Measurements from ENCODE around the gene ACP3.
"Not testable (repeated sequence)": the region's sequence is repeated elsewhere in the genome, so short reads cannot be mapped to it uniquely, and the experiment has no call there.

Gene ACP3

DNA sequence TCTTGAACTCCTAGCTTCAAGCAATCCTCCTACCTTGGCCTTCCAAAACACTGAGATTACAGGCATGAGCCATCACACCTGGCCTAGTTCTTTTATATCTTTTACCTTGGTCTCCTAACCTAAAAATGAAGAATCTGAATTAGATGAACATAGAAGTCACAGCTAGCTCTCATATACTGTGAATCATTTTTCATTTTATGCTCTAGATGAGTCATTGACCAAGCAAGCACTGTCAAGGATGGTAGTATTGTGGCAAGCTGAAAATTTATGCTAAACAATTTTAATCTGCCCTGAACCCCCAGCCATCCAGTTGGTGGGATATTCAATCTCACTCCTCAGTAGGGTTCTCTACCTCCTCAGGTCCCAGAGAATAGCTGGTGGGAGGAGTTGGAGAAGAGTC is 51.8 kb downstream of the ACP3 start:
- no peak for DNase-seq

DNA sequence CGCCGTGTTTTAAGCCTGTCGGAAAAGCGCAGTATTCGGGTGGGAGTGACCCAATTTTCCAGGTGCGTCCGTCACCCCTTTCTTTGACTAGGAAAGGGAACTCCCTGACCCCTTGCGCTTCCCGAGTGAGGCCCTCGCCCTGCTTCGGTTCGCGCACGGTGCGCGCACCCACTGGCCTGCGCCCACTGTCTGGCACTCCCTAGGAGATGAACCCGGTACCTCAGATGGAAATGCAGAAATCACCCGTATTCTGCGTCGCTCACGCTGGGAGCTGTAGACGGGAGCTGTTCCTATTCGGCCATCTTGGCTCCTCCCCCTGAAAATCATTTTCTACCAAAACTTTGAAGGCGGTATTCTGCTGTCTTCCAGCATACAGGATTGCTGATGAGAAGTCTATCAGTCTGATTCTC is 59.7 kb downstream of the ACP3 start:
- not testable (repeated sequence) for DNase-seq

GRCh38 chr3:132378048-132378762 is 61.0 kb downstream of the ACP3 start:
- DNase-seq, result no peak

DNA sequence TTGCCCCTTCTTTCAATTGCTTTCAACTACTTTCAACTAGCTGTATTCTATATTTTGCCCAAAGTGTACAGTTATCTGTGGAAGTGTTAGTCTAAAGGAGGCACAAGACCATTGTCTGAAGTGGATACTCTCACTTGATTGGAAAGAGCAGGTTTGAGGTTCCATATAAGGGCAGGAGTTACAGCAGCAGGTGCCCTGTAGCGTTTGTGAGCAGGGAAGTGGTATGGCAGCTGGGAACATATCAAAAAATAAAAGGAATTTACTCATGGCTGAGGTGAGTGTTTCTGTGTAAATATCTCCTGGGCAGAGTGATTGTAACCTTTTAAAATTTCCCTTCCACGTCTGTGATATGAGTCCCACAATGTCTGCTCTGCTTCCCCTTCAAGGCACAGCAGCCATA is 61.6 kb downstream of the ACP3 start:
- no peak for DNase-seq

DNA sequence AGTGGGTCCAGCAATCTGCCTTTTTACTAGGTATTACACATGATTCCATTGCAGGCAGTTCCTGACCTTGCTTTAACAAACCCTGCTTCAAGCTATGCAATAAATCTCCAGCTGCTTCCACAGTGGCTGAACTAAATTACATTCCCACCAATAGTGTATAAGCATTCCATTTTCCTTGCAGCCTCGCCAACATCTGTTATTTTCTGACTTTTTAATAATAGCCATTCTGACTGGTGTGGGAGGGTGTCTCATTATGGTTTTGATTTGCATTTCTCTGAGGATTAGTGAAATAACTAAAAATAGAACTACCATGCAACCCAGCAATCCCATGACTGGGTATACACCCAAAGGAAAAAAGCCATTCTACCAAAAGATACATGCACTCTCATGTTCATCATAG is 63.7 kb downstream of the ACP3 start:
- no peak for DNase-seq

DNA sequence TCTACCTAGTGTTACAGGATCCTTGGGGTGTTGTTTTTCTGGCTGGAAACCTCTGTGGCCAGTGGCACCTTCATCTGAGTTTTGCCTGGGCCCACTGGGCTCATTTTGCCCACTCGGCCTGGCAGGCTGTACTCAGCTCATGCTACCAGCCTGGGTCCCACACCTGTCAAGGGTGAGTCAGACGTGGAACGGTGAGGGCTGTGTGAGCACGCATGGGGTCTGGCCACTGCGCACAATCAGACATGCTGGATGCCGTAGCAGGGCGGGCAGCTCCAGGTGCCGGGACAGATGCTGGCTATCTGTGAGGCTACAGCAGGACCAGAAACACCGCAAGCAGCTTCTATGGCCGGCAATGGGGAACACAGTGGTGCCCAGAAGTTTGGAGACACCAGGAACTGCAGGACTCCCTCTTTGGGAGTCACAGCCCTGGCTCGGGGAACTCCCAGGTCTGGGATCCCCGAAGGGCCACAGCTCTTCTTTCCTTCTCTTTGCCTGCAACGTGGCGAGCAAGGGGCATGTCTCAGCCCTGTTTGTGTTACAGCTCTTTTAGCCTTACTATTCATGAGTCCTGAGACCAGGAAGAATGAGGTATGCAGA is 64.2 kb downstream of the ACP3 start:
- DNase-seq, result no peak

GRCh38 chr3:132382267-132382666 is 65.1 kb downstream of the ACP3 start:
- no peak for DNase-seq

- DNase-seq, result no peak
Observed at GRCh38 chr3:132382688-132383194, 65.5 kb downstream of the ACP3 start.

DNA sequence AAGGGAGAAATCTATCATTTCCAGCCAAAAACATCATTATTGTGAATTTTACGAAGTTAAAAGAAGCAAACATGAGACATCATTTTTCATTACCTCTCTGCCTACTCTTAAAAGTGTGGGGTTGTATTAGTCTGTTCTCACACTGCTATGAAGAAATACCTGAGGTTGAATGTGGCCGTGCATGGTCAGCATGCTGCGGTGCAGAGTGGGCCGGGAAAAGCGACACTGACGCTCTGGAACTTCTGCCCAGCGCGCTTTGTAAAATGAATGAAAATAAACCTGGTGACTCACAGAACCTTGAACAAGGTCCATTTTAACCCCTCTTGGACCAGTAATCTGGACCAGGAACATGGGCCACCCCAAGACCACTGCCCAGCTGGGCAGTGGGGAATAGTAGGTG is 69.1 kb downstream of the ACP3 start:
- no peak for DNase-seq

DNA sequence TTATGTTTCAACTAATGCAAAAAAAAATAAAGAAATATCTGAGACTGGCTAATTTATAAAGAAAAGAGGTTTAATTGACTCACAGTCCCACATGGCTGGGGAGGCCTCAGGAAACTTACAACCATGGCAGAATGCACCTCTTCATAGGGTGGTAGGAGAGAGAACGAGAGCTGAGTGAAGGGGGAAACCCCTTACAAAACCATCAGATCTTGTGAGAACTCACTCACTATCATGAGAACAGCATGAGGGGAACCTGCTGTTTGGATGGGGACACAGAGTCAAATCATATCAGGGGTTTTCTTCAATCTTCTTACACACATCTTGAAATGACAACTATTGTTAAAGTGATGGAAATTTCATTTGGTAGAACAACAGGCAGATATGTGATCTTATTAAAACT is 75.5 kb downstream of the ACP3 start:
- DNase-seq, result not testable (repeated sequence)

GRCh38 chr3:132394320-132394719 is 77.1 kb downstream of the ACP3 start:
- DNase-seq, result no peak

- no peak for DNase-seq
Observed at GRCh38 chr3:132395126-132395525, 77.9 kb downstream of the ACP3 start.

DNA sequence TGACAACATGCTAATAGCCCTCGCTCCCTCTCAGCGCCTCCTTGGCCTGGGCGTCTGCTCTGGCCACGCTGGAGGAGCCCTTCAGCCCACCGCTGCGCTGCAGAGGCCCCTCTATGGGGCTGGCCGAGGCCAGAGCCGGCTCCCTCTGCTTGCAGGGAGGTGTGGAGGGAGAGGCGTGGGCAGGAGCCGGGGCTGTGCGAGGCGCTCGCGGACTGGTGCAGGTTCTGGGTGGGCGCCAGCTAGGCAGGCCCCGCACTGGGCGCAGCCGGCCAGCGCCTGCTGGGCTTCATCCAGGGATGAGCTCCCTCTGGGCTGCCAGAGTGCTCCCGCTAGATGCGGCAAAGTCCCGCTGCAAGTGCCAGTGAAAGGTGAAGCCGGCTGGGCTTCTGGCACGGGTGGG is 79.0 kb downstream of the ACP3 start:
- DNase-seq, result no peak

GRCh38 chr3:132396776-132397175 is 79.6 kb downstream of the ACP3 start:
- not testable (repeated sequence) for DNase-seq

GRCh38 chr3:132399054-132399929 is 82.1 kb downstream of the ACP3 start:
- DNase-seq, result peak; percentile 23

DNA sequence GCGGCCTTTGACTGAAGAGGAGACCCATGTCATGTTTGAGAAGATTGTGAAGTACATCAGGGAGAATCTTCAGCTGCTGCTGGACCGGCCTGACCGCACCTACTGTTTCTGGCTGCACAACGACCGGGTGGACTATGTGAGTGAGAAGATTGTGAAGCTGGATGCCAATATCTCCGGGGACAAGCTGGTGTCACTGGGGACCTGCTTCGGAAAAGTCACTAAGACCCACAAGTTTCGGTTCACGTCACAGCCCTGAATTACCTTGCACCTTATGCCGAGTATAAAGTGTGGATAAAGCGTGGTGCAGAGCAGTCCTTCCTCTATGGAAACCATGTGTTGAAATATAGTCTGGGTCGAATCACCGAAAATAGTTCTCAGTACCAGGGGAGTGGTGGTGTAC is 84.0 kb downstream of the ACP3 start:
- DNase-seq, result no peak

GRCh38 chr3:132404276-132404675 is 87.1 kb downstream of the ACP3 start:
- no peak for DNase-seq

GRCh38 chr3:132405188-132405587 is 88.0 kb downstream of the ACP3 start:
- DNase-seq, result no peak

- DNase-seq, result no peak
Observed at GRCh38 chr3:132405609-132406299, 88.5 kb downstream of the ACP3 start.

- DNase-seq, result no peak
Observed at GRCh38 chr3:132406587-132406986, 89.4 kb downstream of the ACP3 start.

DNA sequence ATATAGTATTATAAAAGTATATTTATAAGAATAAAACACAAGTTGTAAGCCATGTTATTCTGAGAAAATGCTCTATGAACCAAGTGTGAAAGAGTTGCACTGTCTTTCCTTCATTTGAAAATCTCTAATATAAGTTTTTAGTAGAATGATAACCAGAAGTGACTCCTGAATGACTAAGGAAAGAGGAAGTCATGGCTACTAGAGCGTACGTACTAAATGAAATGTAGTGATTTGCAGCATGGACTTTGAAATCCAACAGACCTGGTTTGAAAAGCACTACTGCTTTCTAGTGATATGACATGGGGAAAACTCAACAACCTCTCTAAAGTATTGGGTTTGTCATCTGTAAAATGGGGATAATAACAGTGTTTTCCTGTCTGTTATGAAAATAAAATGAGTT is 89.8 kb downstream of the ACP3 start:
- no peak for DNase-seq
